ENCODE measurements around the gene ZNF440.
"Not testable (repeated sequence)": the region's sequence is repeated elsewhere in the genome, so short reads cannot be mapped to it uniquely, and the experiment has no call there.

ZNF440 gene

GRCh38 chr19:11828957-11829876, 15.1 kb downstream of the ZNF440 start:
- DNase-seq: not testable (repeated sequence)

- DNase-seq: no peak
Measured at GRCh38 chr19:11832253-11832912, 18.3 kb downstream of the ZNF440 start.

GRCh38 chr19:11833541-11833940, 19.5 kb downstream of the ZNF440 start:
- DNase-seq: no peak

GRCh38 chr19:11835626-11836066, 21.6 kb downstream of the ZNF440 start:
- DNase-seq: not testable (repeated sequence)

GRCh38 chr19:11843722-11844121, 29.6 kb downstream of the ZNF440 start:
- no peak for DNase-seq

- not testable (repeated sequence) for DNase-seq
Measured at GRCh38 chr19:11847615-11848014, 33.5 kb downstream of the ZNF440 start.

GRCh38 chr19:11848200-11848593, 34.1 kb downstream of the ZNF440 start:
- DNase-seq: no peak

GRCh38 chr19:11848594-11849469, 34.8 kb downstream of the ZNF440 start, which contains the start of gene ZNF439:
Gene ZNF439, plus strand, starts transcription at chr19:11848726. Its CDS starts 142 bp downstream, at chr19:11848868.
- DNase-seq: peak; percentile 91

GRCh38 chr19:11850289-11850688, 36.2 kb downstream of the ZNF440 start:
- not testable (repeated sequence) for DNase-seq

- DNase-seq: no peak
Measured at GRCh38 chr19:11853358-11853757, 39.3 kb downstream of the ZNF440 start.

GRCh38 chr19:11856596-11857250, 42.6 kb downstream of the ZNF440 start:
- no peak for DNase-seq

GRCh38 chr19:11860721-11861120, 46.6 kb downstream of the ZNF440 start:
- DNase-seq: no peak

- DNase-seq: no peak
Measured at GRCh38 chr19:11861301-11861700, 47.2 kb downstream of the ZNF440 start.

GRCh38 chr19:11867766-11868165, 53.7 kb downstream of the ZNF440 start:
- DNase-seq: not testable (repeated sequence)

GRCh38 chr19:11868188-11868587, 54.1 kb downstream of the ZNF440 start:
- DNase-seq: no peak

- DNase-seq: no peak
Measured at GRCh38 chr19:11872624-11873023, 58.6 kb downstream of the ZNF440 start.

GRCh38 chr19:11873762-11874161, 59.7 kb downstream of the ZNF440 start:
- DNase-seq: no peak

- not testable (repeated sequence) for DNase-seq
Measured at GRCh38 chr19:11879687-11880266, 65.7 kb downstream of the ZNF440 start.

- no peak for DNase-seq
Measured at GRCh38 chr19:11880598-11880997, 66.5 kb downstream of the ZNF440 start.

- no peak for DNase-seq
Measured at GRCh38 chr19:11881151-11881800, 67.2 kb downstream of the ZNF440 start.

GRCh38 chr19:11882606-11883005, 68.5 kb downstream of the ZNF440 start:
- no peak for DNase-seq

All from NCI-H510A treated with DMSO at 0.1 percent for 48 hours (cell line).